ENCODE data around the gene SFTPA2.
"Not testable (repeated sequence)": the region's sequence is repeated elsewhere in the genome, so short reads cannot be mapped to it uniquely, and the experiment has no call there.

Gene SFTPA2

GRCh38 chr10:79559726-79560125, 481 bp downstream of the SFTPA2 start:
- ChIA-PET POLR2A (no interaction called here), CTCF (no interaction called here)
- no peak for TF ChIP-seq LEF1 (IDR thresholded peaks at IDR 0.05; ENCODE audit: borderline replicate concordance)
- TF ChIP-seq ELF4 (IDR thresholded peaks at IDR 0.05) = no peak
- TF ChIP-seq CTBP1 (IDR thresholded peaks at IDR 0.05; ENCODE audit: borderline replicate concordance) = no peak
- TF ChIP-seq FOXA1 (IDR thresholded peaks at IDR 0.05) = no peak
- no peak for TF ChIP-seq L3MBTL2 (conservative IDR thresholded peaks at IDR 0.05)
- DNase-seq (ENCODE audit: extremely low spot score) = no peak

- DNase-seq (ENCODE audit: extremely low spot score); POLR2A ChIA-PET; CTCF ChIA-PET: not testable (repeated sequence)
These were observed 3.2 kb downstream of the SFTPA2 start for GRCh38 chr10:79556961-79557360.

GRCh38 chr10:79555354-79556309, 4.6 kb downstream of the SFTPA2 start:
- ChIA-PET CTCF (interaction anchor here (1.4 kb wide), 1 partner anchor 14 kb away, joined by 3 read pairs; no protein-coding TSS in a partner anchor), POLR2A (no interaction called here)
- no peak for TF ChIP-seq L3MBTL2 (conservative IDR thresholded peaks at IDR 0.05)
- TF ChIP-seq FOXM1 (IDR thresholded peaks at IDR 0.05; ENCODE audit: borderline replicate concordance) = no peak
- no peak for TF ChIP-seq HDGF (IDR thresholded peaks at IDR 0.05; ENCODE audit: borderline replicate concordance)
- no peak for TF ChIP-seq ARNT (IDR thresholded peaks at IDR 0.05)
- no peak for TF ChIP-seq ZNF384 (IDR thresholded peaks at IDR 0.05)
- TF ChIP-seq SUZ12 (IDR thresholded peaks at IDR 0.05) = no peak
- TF ChIP-seq SP1 (IDR thresholded peaks at IDR 0.05) = no peak
- TF ChIP-seq FOXA1 (IDR thresholded peaks at IDR 0.05) = no peak
- TF ChIP-seq PKNOX1 (IDR thresholded peaks at IDR 0.05) = no peak
- no peak for TF ChIP-seq LEF1 (IDR thresholded peaks at IDR 0.05; ENCODE audit: borderline replicate concordance)
- no peak for TF ChIP-seq ELF4 (IDR thresholded peaks at IDR 0.05)
- no peak for TF ChIP-seq NFRKB (IDR thresholded peaks at IDR 0.05)
- DNase-seq (ENCODE audit: extremely low spot score) = no peak

GRCh38 chr10:79552143-79552542, 8.1 kb downstream of the SFTPA2 start:
- POLR2A ChIA-PET = no interaction called here
- TF ChIP-seq BHLHE40 (IDR thresholded peaks at IDR 0.05; ENCODE audit: borderline replicate concordance) (no peak), CTBP1 (IDR thresholded peaks at IDR 0.05; ENCODE audit: borderline replicate concordance) (no peak), SUZ12 (IDR thresholded peaks at IDR 0.05) (no peak), ARNT (IDR thresholded peaks at IDR 0.05) (no peak), PKNOX1 (IDR thresholded peaks at IDR 0.05) (no peak), ELF4 (IDR thresholded peaks at IDR 0.05) (no peak), FOXA1 (IDR thresholded peaks at IDR 0.05) (no peak), ZNF384 (IDR thresholded peaks at IDR 0.05) (no peak), SP1 (IDR thresholded peaks at IDR 0.05) (no peak), FOXK2 (IDR thresholded peaks at IDR 0.05) (no peak), L3MBTL2 (conservative IDR thresholded peaks at IDR 0.05) (no peak), TARDBP (IDR thresholded peaks at IDR 0.05) (no peak), NFRKB (IDR thresholded peaks at IDR 0.05) (no peak), HDGF (IDR thresholded peaks at IDR 0.05; ENCODE audit: borderline replicate concordance) (no peak), LEF1 (IDR thresholded peaks at IDR 0.05; ENCODE audit: borderline replicate concordance) (no peak), FOXM1 (IDR thresholded peaks at IDR 0.05; ENCODE audit: borderline replicate concordance) (no peak)
- no peak for DNase-seq (ENCODE audit: extremely low spot score)
- CTCF ChIA-PET = no interaction called here

GRCh38 chr10:79547973-79548372, 12.2 kb downstream of the SFTPA2 start:
- ChIA-PET POLR2A (no interaction called here), CTCF (no interaction called here)
- no peak for DNase-seq (ENCODE audit: extremely low spot score)

GRCh38 chr10:79547128-79547527, 13.1 kb downstream of the SFTPA2 start:
- POLR2A ChIA-PET, CTCF ChIA-PET: not testable (repeated sequence)

More at GRCh38 chr10:79547973-79548372, 12.2 kb downstream of the SFTPA2 start:
- TF ChIP-seq ELF4 (IDR thresholded peaks at IDR 0.05) (no peak), LEF1 (IDR thresholded peaks at IDR 0.05; ENCODE audit: borderline replicate concordance) (no peak), TARDBP (IDR thresholded peaks at IDR 0.05) (no peak), BHLHE40 (IDR thresholded peaks at IDR 0.05; ENCODE audit: borderline replicate concordance) (no peak), HDGF (IDR thresholded peaks at IDR 0.05; ENCODE audit: borderline replicate concordance) (no peak), FOXA1 (IDR thresholded peaks at IDR 0.05) (no peak), FOXK2 (IDR thresholded peaks at IDR 0.05) (no peak), ZNF384 (IDR thresholded peaks at IDR 0.05) (no peak), SP1 (IDR thresholded peaks at IDR 0.05) (no peak), CTBP1 (IDR thresholded peaks at IDR 0.05; ENCODE audit: borderline replicate concordance) (no peak), NFRKB (IDR thresholded peaks at IDR 0.05) (no peak), L3MBTL2 (conservative IDR thresholded peaks at IDR 0.05) (no peak)

GRCh38 chr10:79544926-79545659, 15.1 kb downstream of the SFTPA2 start:
- CTCF ChIA-PET, POLR2A ChIA-PET: not testable (repeated sequence)

More at GRCh38 chr10:79547128-79547527, 13.1 kb downstream of the SFTPA2 start:
- DNase-seq (ENCODE audit: extremely low spot score) = not testable (repeated sequence)

GRCh38 chr10:79544408-79544807, 15.8 kb downstream of the SFTPA2 start:
- CTCF ChIA-PET; DNase-seq (ENCODE audit: extremely low spot score); POLR2A ChIA-PET: not testable (repeated sequence)

More at GRCh38 chr10:79544926-79545659, 15.1 kb downstream of the SFTPA2 start:
- DNase-seq (ENCODE audit: extremely low spot score) = not testable (repeated sequence)
